Thyroid gland (tissue), 4 donors: ENCODE data around the gene FEN1.

Source experiments
- CTCF ChIP-seq, 6 experiments: fragments of 200-600 bp in 3 of 6; fragments of 450-650 bp in 3 of 6; sonication (generic) in 3 of 6; IDR thresholded peaks; one replicate each; pipeline ENCODE4 v1.5.1; 2016 to 2019; ENCODE audit warnings: antibody characterized with exemption in 6 of 6, mild to moderate bottlenecking in 2 of 6, inconsistent platforms in 1 of 6, moderate library complexity in 1 of 6
- POLR2A ChIP-seq, 2 donors: fragments of 450-650 bp; IDR thresholded peaks; one replicate each; pipeline ENCODE4 v1.6.1; 2017; ENCODE audit warnings: antibody characterized with exemption in 2 of 2, mild to moderate bottlenecking in 2 of 2, moderate library complexity in 1 of 2

GRCh38 chr11:61756452-61757212 lies 36.1 kb upstream of the FEN1 start:
- TF ChIP-seq CTCF (IDR thresholded peaks at IDR 0.05) (no peak), POLR2A (IDR thresholded peaks at IDR 0.05) (no peak)
